Endodermal cell (in vitro differentiated cells): ENCODE measurements around the gene INSIG1. TPM values are rescaled to one million over a fixed set of nuclear protein-coding genes. Genes with fewer than 3 reads are reported as not detected.

ENCODE experiments used
- DNase-seq: peaks from one replicate; pipeline ENCODE4 v3.0.0-alpha.2; 2017
- H3K27ac ChIP-seq: 2 replicates; pipeline ENCODE4 v1.5.1; 2013; ENCODE audit warnings: mild to moderate bottlenecking, low read depth, low read length, moderate library complexity
- H3K27me3 ChIP-seq: 2 replicates; pipeline ENCODE4 v1.6.1; 2013; ENCODE audit warnings: mild to moderate bottlenecking, low read length, moderate library complexity; ENCODE audit not compliant: insufficient read depth, control insufficient read depth, poor library complexity, severe bottlenecking
- H3K36me3 ChIP-seq: 2 replicates; pipeline ENCODE4 v1.7.0; 2013; ENCODE audit warnings: mild to moderate bottlenecking, low read length, moderate library complexity; ENCODE audit not compliant: control insufficient read depth, insufficient read depth
- H3K4me1 ChIP-seq: one replicate; pipeline ENCODE4 v1.7.0; 2013; ENCODE audit warnings: low read length; ENCODE audit not compliant: control insufficient read depth, insufficient read depth
- H3K4me3 ChIP-seq: 2 replicates; pipeline ENCODE4 v1.5.1; 2013; ENCODE audit warnings: mild to moderate bottlenecking, low read length, moderate library complexity
- H3K9ac ChIP-seq: 2 replicates; pipeline ENCODE4 v1.6.1; 2013; ENCODE audit warnings: mild to moderate bottlenecking, low read length, moderate library complexity; ENCODE audit not compliant: poor library complexity, severe bottlenecking; ENCODE audit errors: extremely low read depth
- H3K9me3 ChIP-seq: 2 replicates; pipeline ENCODE4 v1.6.1; 2013; ENCODE audit warnings: mild to moderate bottlenecking, low read length, moderate library complexity; ENCODE audit not compliant: control insufficient read depth
- H3K27ac Mint-ChIP-seq: 2 replicates; pipeline ENCODE4 v1.8.0; 2020; ENCODE audit warnings: mixed read lengths
- H3K27me3 Mint-ChIP-seq: 2 replicates; pipeline ENCODE4 v1.8.0; 2021; ENCODE audit warnings: mild to moderate bottlenecking, mixed read lengths; ENCODE audit not compliant: insufficient read depth
- H3K36me3 Mint-ChIP-seq: 2 replicates; pipeline ENCODE4 v1.8.0; 2020; ENCODE audit warnings: low read depth, mixed read lengths
- H3K4me1 Mint-ChIP-seq: 2 replicates; pipeline ENCODE4 v1.8.0; 2020; ENCODE audit warnings: mixed read lengths
- H3K4me3 Mint-ChIP-seq: 2 replicates; pipeline ENCODE4 v1.8.0; 2020; ENCODE audit warnings: mild to moderate bottlenecking, moderate library complexity, mixed read lengths
- H3K9me3 Mint-ChIP-seq: 2 replicates; pipeline ENCODE4 v1.8.0; 2020; ENCODE audit warnings: mild to moderate bottlenecking, mixed read lengths
- WGBS, 2 experiments: methylation state at CpG; one replicate each; pipeline versions ENCODE4 v1.1.5 to v1.1.7; 2013; ENCODE audit warnings: missing lambda C conversion rate in 2 of 2, mixed read lengths in 1 of 2; ENCODE audit not compliant: insufficient coverage in 1 of 2, insufficient read length in 1 of 2; 5-methylcytosine and 5-hydroxymethylcytosine counted together
- total RNA-seq, 2 donors: library from RNA; stranded (reverse); fragmentation: NEBNext Ultra II Directional in 1 of 2; extraction: Animal tissue kit (Norgen Biotek cat#: 25700) in 1 of 2; gene quantifications; 2 replicates in 1 of 2; 3 replicates in 1 of 2; pipeline ENCODE4 v1.2.1, GENCODE V29; 2021
- TF ChIP-seq, protein P1 (sequence below): fragments of 200-600 bp; sonication (generic); conservative IDR thresholded peaks from 2 replicates; pipeline ENCODE4 v1.5.0; 2021; ENCODE audit warnings: antibody characterized with exemption, mild to moderate bottlenecking

INSIG1 gene
- total RNA-seq, 2 donors from 2014 or later, result 27.2 to 36.9 TPM

DNA sequence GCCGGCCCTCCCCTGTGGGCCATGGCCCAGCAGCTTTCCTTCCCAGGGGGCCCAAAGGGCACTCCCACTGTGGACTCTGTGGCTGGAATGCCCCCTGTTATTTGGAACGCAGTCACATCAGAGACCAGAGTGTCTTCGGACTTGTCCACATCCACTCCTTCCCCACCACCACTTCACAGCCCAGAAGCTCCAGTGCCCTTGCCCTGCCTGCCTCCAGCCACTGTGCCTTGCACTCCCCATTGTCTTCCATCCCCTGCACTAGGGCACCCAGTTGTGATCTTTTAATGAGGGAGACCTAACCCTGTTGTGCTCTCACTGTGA, 19.4 kb downstream of the INSIG1 start:
- TF ChIP-seq, protein P1, sequence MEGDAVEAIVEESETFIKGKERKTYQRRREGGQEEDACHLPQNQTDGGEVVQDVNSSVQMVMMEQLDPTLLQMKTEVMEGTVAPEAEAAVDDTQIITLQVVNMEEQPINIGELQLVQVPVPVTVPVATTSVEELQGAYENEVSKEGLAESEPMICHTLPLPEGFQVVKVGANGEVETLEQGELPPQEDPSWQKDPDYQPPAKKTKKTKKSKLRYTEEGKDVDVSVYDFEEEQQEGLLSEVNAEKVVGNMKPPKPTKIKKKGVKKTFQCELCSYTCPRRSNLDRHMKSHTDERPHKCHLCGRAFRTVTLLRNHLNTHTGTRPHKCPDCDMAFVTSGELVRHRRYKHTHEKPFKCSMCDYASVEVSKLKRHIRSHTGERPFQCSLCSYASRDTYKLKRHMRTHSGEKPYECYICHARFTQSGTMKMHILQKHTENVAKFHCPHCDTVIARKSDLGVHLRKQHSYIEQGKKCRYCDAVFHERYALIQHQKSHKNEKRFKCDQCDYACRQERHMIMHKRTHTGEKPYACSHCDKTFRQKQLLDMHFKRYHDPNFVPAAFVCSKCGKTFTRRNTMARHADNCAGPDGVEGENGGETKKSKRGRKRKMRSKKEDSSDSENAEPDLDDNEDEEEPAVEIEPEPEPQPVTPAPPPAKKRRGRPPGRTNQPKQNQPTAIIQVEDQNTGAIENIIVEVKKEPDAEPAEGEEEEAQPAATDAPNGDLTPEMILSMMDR, result no peak
- H3K4me1 Mint-ChIP-seq, result no peaks in the 10 kb centered on the region

DNA sequence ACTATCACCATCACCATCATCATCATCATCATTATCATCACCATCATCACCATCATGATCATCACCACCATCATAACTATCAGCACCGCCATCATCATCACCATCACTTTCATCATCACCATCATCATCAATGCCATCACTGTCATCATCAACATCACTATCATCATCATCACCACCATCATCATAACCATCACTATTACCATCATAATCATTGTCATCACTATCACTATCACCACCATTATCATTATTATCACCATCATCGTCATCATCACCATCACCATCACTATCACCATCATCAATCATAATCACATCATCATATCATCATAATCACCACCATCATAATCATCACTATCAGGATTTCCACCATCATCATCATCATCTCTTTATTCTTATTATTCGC, 20.6 kb downstream of the INSIG1 start:
- TF ChIP-seq, protein P1, result no peak
- no peaks in the 10 kb centered on the region for H3K9me3 ChIP-seq

More for the DNA sequence above, 19.4 kb downstream of the INSIG1 start:
- Histone ChIP-seq H3K4me1 (no peaks in the 10 kb centered on the region), H3K9ac (no peak overlapping the region), H3K27ac (no peak overlapping the region), H3K4me3 (no peak overlapping the region), H3K36me3 (no peaks in the 10 kb centered on the region), H3K9me3 (no peaks in the 10 kb centered on the region), H3K27me3 (peaks cover 8% of the 10 kb centered on the region)
- no peaks in the 10 kb centered on the region for H3K36me3 Mint-ChIP-seq
- peaks cover 7% of the 10 kb centered on the region for H3K27me3 Mint-ChIP-seq
- 93 to 100% methylated on average over 2 to 3 of the region's 3 CpGs for WGBS, 2 experiments
- no peak overlapping the region for H3K27ac Mint-ChIP-seq
- no peak for DNase-seq
- H3K4me3 Mint-ChIP-seq, result no peak overlapping the region
- H3K9me3 Mint-ChIP-seq, result no peaks in the 10 kb centered on the region

DNA sequence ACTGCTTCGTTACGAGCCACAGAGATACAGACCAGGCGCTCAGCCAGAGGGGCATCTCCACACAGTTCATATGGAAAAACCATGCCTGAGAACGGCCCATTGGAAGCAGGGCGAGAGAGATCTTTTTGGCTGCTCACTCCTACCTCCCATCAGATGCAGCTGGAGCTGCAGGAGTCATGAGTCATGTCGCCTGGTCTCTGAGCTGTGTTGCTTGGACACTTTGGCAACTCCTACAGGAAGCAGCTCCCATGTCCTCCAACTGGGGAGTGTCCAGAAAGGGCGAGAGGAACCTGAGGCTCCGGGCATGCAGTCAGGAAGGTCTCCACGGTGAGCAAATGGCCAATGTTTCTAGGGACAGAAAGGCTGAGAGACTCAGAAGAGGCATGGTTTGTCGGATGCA, 24.9 kb downstream of the INSIG1 start:
- TF ChIP-seq, protein P1, result no peak
- H3K4me1 Mint-ChIP-seq, result peaks cover 8% of the 10 kb centered on the region
- Histone ChIP-seq H3K9me3 (no peaks in the 10 kb centered on the region), H3K4me3 (no peak overlapping the region), H3K36me3 (no peaks in the 10 kb centered on the region), H3K27me3 (peaks cover 8% of the 10 kb centered on the region), H3K27ac (no peak overlapping the region), H3K4me1 (no peaks in the 10 kb centered on the region), H3K9ac (no peak overlapping the region)
- DNase-seq, result no peak
- no peaks in the 10 kb centered on the region for H3K9me3 Mint-ChIP-seq
- no peak overlapping the region for H3K27ac Mint-ChIP-seq
- no peak overlapping the region for H3K4me3 Mint-ChIP-seq
- no peaks in the 10 kb centered on the region for H3K36me3 Mint-ChIP-seq
- H3K27me3 Mint-ChIP-seq, result peaks cover 16% of the 10 kb centered on the region
- 76 to 80% methylated on average over 10 of the region's 10 CpGs for WGBS, 2 experiments

More for the DNA sequence above, 20.6 kb downstream of the INSIG1 start:
- H3K4me3 ChIP-seq, result no peak overlapping the region
- DNase-seq, result no peak
- no peak overlapping the region for H3K27ac ChIP-seq
- Mint-ChIP-seq H3K27ac (no peak overlapping the region), H3K27me3 (peaks cover 9% of the 10 kb centered on the region), H3K9me3 (no peaks in the 10 kb centered on the region), H3K4me1 (no peaks in the 10 kb centered on the region), H3K36me3 (no peaks in the 10 kb centered on the region), H3K4me3 (no peak overlapping the region)
- H3K4me1 ChIP-seq, result no peaks in the 10 kb centered on the region
- H3K27me3 ChIP-seq, result peaks cover 8% of the 10 kb centered on the region
- no peak overlapping the region for H3K9ac ChIP-seq
- no peaks in the 10 kb centered on the region for H3K36me3 ChIP-seq
- 91 to 98% methylated on average over 3 of the region's 3 CpGs for WGBS, 2 experiments
